NCI-H2227 treated with DMSO at 0.1 percent for 48 hours (cell line): ENCODE measurements around the gene PSMG2.

Experiments used
- DNase-seq: peaks from one replicate; lab custom pipeline; 2025; lab: John Stamatoyannopoulos, UW

Gene PSMG2

DNA sequence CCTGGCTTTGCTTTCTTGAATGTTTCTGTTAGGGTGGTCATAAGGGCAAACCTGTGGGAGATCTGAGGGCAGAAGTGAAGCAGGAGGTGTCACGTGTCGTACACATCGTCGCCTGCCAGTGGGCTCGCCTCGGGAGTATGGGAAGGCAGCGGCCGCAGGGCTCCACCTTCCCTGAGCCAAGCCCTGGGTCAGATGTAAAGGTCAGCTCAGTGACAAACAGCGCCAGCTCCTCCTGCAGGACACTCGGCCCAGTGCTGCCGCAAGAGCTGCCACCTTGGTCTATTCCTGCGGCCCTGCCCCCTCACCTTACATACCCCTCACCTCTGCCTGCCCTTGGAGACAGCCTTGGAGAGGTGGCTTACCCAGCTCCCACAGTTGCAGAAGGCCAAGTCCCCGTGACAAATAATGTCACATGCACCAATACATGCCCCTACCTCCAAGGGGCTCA lies 64.2 kb downstream of the PSMG2 start:
- DNase-seq, result no peak

DNA sequence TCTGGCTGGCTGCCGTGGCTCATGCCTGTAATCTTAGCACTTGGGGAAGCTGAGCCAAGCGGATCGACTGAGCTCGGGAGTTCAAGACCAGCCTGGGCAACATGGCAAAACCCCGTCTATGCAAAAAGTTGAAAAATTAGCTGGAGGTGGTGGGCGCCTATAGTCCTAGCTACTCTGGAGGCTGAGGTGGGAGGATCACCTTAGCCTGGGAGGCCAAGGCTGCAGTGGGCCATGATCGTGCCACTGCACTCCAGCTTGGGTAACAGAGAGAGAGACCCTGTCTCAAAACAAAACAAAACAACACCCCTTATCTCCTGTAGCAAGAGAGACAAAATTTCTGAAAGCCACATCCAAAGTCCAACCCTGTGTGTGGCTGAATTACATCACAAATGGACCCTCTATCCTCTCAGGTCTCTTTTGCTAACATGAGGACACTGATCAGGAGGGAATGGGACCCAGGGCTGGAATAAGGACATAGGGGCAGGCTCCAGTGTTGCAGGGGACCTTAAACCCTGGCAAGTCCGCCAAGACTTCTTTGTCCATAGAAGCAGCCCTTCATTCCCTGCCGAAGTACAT lies 64.8 kb downstream of the PSMG2 start:
- DNase-seq, result no peak

DNA sequence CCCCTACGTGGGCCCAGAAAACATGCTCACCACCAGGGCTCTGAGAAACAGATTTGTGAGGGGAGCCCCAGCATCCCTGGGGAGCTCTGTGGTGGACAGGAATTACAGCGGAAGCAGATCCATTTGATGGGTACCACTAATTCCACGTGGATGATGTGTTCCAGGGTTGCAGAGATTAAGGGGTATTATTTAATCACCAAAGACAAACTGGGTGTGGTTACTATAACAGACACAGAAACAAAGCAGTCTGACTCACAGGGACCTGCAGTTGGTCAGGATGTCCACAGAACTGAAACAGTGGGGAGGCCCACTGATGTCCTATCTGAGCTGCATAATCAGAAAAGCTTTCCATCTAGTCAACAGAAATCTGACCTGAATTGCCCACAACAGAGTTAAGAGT lies 65.8 kb downstream of the PSMG2 start:
- DNase-seq, result no peak

DNA sequence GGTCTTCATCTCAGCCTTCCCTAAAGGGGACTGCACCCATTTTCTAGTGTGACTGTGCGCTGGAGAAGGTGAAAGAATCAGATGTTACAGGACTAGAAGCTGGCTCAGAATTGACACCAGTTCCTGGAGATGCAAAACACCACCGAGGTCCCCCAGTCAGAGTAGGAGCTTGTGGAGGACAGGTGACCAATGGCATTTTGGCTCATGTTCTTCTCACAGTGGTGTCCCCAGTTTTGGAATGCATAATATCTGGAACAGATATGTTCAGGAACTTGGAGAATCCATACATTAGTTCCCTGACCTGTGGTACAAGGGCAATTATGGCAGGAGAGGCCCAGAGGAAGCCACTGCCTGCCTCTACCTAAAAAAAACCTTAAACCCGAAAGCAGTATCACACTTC lies 66.3 kb downstream of the PSMG2 start:
- DNase-seq, result no peak

DNA sequence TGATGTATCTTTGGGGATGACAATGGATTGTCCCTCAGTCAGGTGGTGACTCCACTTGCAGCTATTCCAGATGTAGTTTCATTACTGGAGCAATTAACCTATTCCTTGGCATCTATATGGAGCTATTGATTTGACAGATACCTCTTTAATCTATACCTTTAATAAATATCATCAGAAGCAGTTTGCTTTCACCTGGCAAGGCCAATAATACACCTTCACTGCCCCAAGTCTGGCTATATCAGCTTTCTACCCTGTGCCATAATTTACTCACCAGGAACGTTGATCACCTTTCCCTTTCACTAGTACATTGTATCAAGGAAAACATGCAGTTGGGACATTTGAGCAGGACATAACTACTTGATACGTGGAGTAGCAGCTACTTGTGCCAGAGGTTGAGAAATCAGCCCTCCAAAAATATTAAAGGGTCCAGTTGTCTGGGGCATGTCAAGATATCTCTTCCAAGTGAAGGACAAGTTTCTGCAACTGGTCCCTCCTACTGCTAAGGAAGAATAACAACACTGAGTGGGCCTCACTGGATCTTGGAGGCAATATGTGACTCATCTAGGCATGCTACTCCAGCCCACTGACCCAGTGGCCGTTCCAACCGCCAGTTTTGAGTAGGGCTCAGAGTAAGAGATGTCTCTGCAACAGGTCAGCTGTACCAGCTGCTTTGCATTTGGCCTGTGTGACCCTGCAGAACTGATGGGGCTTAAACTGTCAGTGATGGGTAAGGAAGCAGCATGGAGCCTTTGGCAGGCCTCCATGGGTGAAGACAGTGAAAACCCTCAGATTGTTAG lies 67.0 kb downstream of the PSMG2 start:
- no peak for DNase-seq

DNA sequence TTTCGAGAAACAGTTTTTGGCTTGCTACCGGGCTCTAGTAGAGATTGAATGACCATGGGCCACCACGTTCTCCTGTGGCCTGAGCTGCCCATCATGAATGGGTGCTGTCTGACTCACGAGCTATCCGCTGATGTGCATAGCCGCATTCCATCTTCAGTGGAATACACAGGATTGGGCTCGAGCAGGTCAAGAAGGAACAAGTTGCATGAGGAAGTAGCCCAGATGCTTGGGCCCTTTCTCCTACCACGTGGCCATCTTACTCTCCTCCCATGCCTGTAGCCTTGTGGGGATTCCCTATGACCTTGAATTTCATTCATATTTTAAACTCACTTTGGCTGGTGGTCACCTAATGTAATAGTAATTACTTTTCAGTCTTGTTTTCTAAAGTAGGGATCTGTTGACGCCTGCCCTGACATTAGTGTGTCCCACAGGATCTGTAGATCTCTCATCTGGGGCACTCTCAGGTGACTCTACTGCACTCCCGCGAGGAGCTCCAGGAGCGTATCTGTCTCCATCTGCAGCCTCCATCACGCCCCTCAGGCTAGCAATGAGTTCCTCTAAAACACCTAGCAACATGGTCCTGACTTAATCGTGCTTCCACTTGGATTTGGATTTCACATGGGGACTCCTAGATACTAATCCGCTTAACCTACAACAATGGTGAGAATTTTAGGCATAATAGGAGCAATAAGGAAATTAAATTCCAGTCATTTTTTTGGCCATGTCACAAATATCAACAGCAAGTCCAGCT lies 67.8 kb downstream of the PSMG2 start:
- DNase-seq, result no peak

DNA sequence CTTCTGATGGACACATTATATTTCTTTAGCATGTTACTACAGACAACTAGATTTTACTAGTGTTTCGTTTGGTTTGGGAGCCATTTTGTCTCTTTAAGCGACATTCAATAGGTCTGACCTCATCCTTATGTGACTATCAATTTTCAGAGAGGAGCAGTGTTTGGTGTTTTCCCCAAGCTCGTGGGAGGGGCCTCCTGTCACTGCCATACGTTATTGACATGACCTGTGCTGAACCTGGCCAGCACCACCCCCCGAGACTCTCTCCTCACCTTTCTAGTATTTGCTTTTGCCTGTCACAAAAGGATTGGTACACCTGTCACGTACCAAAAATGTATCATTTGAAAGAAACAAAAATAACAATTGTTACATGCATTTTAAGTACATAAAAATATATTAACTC lies 69.3 kb downstream of the PSMG2 start:
- no peak for DNase-seq

DNA sequence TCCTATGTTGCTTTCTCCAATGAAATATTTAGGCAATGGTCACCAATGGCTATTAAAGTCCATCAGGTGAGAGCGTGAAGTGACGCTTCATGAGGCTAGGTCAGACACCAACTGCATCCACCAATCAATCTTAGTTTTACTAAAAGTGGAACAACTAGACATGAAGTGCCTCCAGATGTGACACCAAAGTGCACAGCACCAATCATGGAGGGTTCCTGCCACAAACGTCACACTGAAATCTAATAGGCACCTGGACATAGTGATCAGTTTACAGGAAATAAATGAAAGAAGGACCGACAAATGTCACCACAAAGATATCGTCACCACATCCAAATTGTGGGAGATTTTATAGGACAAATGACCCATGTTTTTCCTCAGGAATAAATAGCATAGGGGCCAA lies 70.5 kb downstream of the PSMG2 start:
- DNase-seq, result no peak

DNA sequence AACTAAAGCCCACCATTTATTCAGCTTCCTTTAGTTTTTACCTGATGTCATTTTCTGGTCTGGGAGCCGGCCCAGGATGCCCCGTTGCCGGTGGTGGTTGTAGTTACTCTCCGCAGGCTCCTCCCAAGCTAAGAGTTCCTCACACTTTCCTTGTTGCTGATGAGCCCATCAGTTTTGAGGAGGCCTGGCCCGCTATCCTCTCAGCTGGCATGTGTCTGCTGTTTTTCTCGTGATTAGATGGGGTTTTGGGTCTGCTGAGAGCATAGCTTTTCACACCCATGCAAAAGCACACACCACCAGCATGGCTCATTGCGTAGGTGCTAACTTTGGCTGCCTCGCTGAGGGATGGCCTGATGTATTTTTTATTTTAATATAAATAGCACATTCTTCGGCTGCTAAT lies 72.1 kb downstream of the PSMG2 start:
- no peak for DNase-seq
